ENCODE results near the gene CAMK4. TPM values are rescaled to one million over a fixed set of nuclear protein-coding genes. Genes with fewer than 3 reads are reported as not detected.

CAMK4 gene
- polyA plus RNA-seq, 1 donor from 2014 or later, result 16.6 TPM

DNA sequence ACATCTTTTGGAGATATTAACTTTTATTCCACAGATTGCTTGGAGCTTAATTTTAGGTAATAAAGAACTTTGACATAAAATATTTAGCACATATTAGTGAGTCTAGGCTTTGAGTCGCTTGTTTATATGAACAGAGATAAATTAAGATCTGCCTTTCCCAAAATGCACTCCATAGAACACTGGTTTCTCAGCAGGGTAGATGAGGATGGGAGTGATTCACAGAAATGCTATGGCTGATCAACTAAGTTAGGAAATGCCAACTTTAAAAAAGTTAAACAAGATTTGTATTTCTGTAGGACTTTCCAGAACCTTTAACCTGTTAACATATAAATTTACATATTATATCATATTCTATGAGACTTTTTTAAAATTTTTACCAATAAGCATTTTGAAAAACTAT lies 222.9 kb downstream of the CAMK4 start:
- Histone ChIP-seq H3K36me3 (ENCODE audit: insufficient read depth, low read length) (no peaks in the 10 kb centered on the region), H3F3A (ENCODE audit: insufficient read depth, low read length, poor library complexity, severe bottlenecking) (no peaks in the 10 kb centered on the region), H3K9me3 (ENCODE audit: low read length) (peaks cover 8% of the 10 kb centered on the region), H3K4me2 (ENCODE audit: low read length) (no peak overlapping the region), H3K9me2 (ENCODE audit: insufficient read depth, low read length) (no peaks in the 10 kb centered on the region), H3K27me3 (ENCODE audit: insufficient read depth, low read depth, low read length) (no peaks in the 10 kb centered on the region), H3K27ac (ENCODE audit: low read length) (peak overlapping the region; percentile 24), H3K79me2 (replicated peaks; ENCODE audit: insufficient read depth, low read length) (no peaks in the 10 kb centered on the region), H3K4me3 (ENCODE audit: low read length) (no peak overlapping the region), H2AFZ (ENCODE audit: low read depth, low read length) (no peak overlapping the region), H4K20me1 (ENCODE audit: insufficient read depth) (no peaks in the 10 kb centered on the region), H3K9ac (ENCODE audit: low read length) (no peak overlapping the region)
- TF ChIP-seq, protein P1, sequence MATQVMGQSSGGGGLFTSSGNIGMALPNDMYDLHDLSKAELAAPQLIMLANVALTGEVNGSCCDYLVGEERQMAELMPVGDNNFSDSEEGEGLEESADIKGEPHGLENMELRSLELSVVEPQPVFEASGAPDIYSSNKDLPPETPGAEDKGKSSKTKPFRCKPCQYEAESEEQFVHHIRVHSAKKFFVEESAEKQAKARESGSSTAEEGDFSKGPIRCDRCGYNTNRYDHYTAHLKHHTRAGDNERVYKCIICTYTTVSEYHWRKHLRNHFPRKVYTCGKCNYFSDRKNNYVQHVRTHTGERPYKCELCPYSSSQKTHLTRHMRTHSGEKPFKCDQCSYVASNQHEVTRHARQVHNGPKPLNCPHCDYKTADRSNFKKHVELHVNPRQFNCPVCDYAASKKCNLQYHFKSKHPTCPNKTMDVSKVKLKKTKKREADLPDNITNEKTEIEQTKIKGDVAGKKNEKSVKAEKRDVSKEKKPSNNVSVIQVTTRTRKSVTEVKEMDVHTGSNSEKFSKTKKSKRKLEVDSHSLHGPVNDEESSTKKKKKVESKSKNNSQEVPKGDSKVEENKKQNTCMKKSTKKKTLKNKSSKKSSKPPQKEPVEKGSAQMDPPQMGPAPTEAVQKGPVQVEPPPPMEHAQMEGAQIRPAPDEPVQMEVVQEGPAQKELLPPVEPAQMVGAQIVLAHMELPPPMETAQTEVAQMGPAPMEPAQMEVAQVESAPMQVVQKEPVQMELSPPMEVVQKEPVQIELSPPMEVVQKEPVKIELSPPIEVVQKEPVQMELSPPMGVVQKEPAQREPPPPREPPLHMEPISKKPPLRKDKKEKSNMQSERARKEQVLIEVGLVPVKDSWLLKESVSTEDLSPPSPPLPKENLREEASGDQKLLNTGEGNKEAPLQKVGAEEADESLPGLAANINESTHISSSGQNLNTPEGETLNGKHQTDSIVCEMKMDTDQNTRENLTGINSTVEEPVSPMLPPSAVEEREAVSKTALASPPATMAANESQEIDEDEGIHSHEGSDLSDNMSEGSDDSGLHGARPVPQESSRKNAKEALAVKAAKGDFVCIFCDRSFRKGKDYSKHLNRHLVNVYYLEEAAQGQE (IDR thresholded peaks at IDR 0.05; ENCODE audit: borderline replicate concordance), result no peak
- no peak for TF ChIP-seq RAD21 (conservative IDR thresholded peaks at IDR 0.05)
- TF ChIP-seq POLR2AphosphoS5 (IDR thresholded peaks at IDR 0.05), result no peak
- TF ChIP-seq SMC3 (conservative IDR thresholded peaks at IDR 0.05; ENCODE audit: poor library complexity), result no peak
- TF ChIP-seq MXI1 (conservative IDR thresholded peaks at IDR 0.05; ENCODE audit: poor library complexity, severe bottlenecking), result no peak
- no peak for TF ChIP-seq TAF1 (IDR thresholded peaks at IDR 0.05; ENCODE audit: low read depth)
- no peak for TF ChIP-seq EZH2 (IDR thresholded peaks at IDR 0.05; ENCODE audit: borderline replicate concordance, insufficient read depth, low read length, poor library complexity, severe bottlenecking)
- TF ChIP-seq, protein P2, sequence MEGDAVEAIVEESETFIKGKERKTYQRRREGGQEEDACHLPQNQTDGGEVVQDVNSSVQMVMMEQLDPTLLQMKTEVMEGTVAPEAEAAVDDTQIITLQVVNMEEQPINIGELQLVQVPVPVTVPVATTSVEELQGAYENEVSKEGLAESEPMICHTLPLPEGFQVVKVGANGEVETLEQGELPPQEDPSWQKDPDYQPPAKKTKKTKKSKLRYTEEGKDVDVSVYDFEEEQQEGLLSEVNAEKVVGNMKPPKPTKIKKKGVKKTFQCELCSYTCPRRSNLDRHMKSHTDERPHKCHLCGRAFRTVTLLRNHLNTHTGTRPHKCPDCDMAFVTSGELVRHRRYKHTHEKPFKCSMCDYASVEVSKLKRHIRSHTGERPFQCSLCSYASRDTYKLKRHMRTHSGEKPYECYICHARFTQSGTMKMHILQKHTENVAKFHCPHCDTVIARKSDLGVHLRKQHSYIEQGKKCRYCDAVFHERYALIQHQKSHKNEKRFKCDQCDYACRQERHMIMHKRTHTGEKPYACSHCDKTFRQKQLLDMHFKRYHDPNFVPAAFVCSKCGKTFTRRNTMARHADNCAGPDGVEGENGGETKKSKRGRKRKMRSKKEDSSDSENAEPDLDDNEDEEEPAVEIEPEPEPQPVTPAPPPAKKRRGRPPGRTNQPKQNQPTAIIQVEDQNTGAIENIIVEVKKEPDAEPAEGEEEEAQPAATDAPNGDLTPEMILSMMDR (IDR thresholded peaks at IDR 0.05; ENCODE audit: poor library complexity, severe bottlenecking), result no peak
- TF ChIP-seq EP300 (conservative IDR thresholded peaks at IDR 0.05; ENCODE audit: poor library complexity, severe bottlenecking), result no peak

GRCh38 chr5:111447822-111448221 lies 223.6 kb downstream of the CAMK4 start:
- no peak overlapping the region for H3K4me2 ChIP-seq (ENCODE audit: low read length)
- no peaks in the 10 kb centered on the region for H3F3A ChIP-seq (ENCODE audit: insufficient read depth, low read length, poor library complexity, severe bottlenecking)
- no peak overlapping the region for H2AFZ ChIP-seq (ENCODE audit: low read depth, low read length)
- no peaks in the 10 kb centered on the region for H3K79me2 ChIP-seq (replicated peaks; ENCODE audit: insufficient read depth, low read length)
- H3K36me3 ChIP-seq (ENCODE audit: insufficient read depth, low read length), result no peaks in the 10 kb centered on the region
- TF ChIP-seq EZH2 (IDR thresholded peaks at IDR 0.05; ENCODE audit: borderline replicate concordance, insufficient read depth, low read length, poor library complexity, severe bottlenecking) (no peak), EP300 (conservative IDR thresholded peaks at IDR 0.05; ENCODE audit: poor library complexity, severe bottlenecking) (peak; percentile 64), POLR2AphosphoS5 (IDR thresholded peaks at IDR 0.05) (peak; percentile 81)
- TF ChIP-seq, protein P2 (IDR thresholded peaks at IDR 0.05; ENCODE audit: poor library complexity, severe bottlenecking), result no peak
- TF ChIP-seq, protein P1 (IDR thresholded peaks at IDR 0.05; ENCODE audit: borderline replicate concordance), result peak; percentile 95
- no peak overlapping the region for H3K9ac ChIP-seq (ENCODE audit: low read length)
- no peaks in the 10 kb centered on the region for H4K20me1 ChIP-seq (ENCODE audit: insufficient read depth)
- H3K9me3 ChIP-seq (ENCODE audit: low read length), result peaks cover 8% of the 10 kb centered on the region
- H3K4me3 ChIP-seq (ENCODE audit: low read length), result no peak overlapping the region
- H3K9me2 ChIP-seq (ENCODE audit: insufficient read depth, low read length), result no peaks in the 10 kb centered on the region
- H3K27me3 ChIP-seq (ENCODE audit: insufficient read depth, low read depth, low read length), result no peaks in the 10 kb centered on the region
- H3K27ac ChIP-seq (ENCODE audit: low read length), result peak overlapping the region; percentile 19

All from neural cell (in vitro differentiated cells).